HCT116 (cell line): ENCODE data around the gene CDH10. TPM values are rescaled to one million over a fixed set of nuclear protein-coding genes. Genes with fewer than 3 reads are reported as not detected.

Experiments
- ATAC-seq: fragments of 200-7000 bp; cut with Tn5 transposase; 2 replicates; pipeline ENCODE4 v1.9.1; 2020; ENCODE audit warnings: mild to moderate bottlenecking, moderate library complexity
- BruUV-seq: library from RNA; stranded (reverse); fragments of 400-500 nt; replicated peaks from 2 replicates; lab custom pipeline; 2021; lab: Mats Ljungman, UMichigan
- CTCF ChIA-PET: fragments of 300-600 bp; sonication (Branson Sonifier 250); formaldehyde crosslinking; loops from one replicate; lab custom pipeline; 2021; ENCODE audit warnings: antibody characterized with exemption; lab: Charles Lee
- POLR2A ChIA-PET: fragments of 300-600, 350-600 bp; sonication (Branson Sonifier 250); formaldehyde crosslinking; loops from one replicate; lab custom pipeline; 2021; ENCODE audit warnings: antibody characterized with exemption; lab: Charles Lee
- RAD21 ChIA-PET, 2 experiments: fragments of 300-600 bp; sonication (Branson Sonifier 250); formaldehyde crosslinking; loops; one replicate each; lab custom pipeline; 2023; ENCODE audit warnings: low total read pairs in 2 of 2; ENCODE audit not compliant: uncharacterized antibody in 2 of 2, unreplicated experiment in 2 of 2, low non-redundant PET in 1 of 2; lab: Charles Lee
- DNase-seq: peaks from one replicate; pipeline ENCODE4 v3.0.0-alpha.2; 2010; ENCODE audit warnings: low read depth, low spot score
- H2AFZ ChIP-seq: fragments of 200-600 bp; shearing (Covaris generic), sonication (generic); 2 replicates; pipeline ENCODE4 v1.6.1; 2017; ENCODE audit warnings: low read depth, mixed run types, mixed read lengths, antibody characterized with exemption, low read length; ENCODE audit not compliant: poor library complexity, severe bottlenecking
- H3K27ac ChIP-seq: 2 replicates; pipeline ENCODE4 v1.5.1; 2012; ENCODE audit warnings: low read depth, low read length
- H3K27me3 ChIP-seq: fragments of 200-600 bp; sonication (generic); 2 replicates; pipeline ENCODE4 v1.6.1; 2016; ENCODE audit warnings: mixed run types, low read length, mixed read lengths; ENCODE audit not compliant: insufficient read depth
- H3K36me3 ChIP-seq, 2 experiments: fragments of 200-500 bp in 1 of 2; fragments of 200-600 bp in 1 of 2; sonication (Bioruptor generic) in 1 of 2; sonication (generic) in 1 of 2; 2 replicates each; pipeline versions ENCODE4 v1.5.1 to v1.6.1; 2014 to 2016; ENCODE audit warnings: low read length in 2 of 2, inconsistent platforms in 1 of 2, mixed read lengths in 1 of 2, mixed run types in 1 of 2; ENCODE audit not compliant: insufficient read depth in 2 of 2, control insufficient read depth in 1 of 2
- H3K4me1 ChIP-seq, 2 experiments: fragments of 200-600 bp in 1 of 2; sonication (generic) in 1 of 2; 2 replicates each; pipeline versions ENCODE4 v1.5.1 to v1.6.1; 2012 to 2017; ENCODE audit warnings: low read length in 2 of 2, inconsistent platforms in 1 of 2, mild to moderate bottlenecking in 1 of 2, mixed read lengths in 1 of 2, mixed run types in 1 of 2, moderate library complexity in 1 of 2; ENCODE audit not compliant: insufficient read depth in 2 of 2, control insufficient read depth in 1 of 2
- H3K4me2 ChIP-seq: fragments of 200-600 bp; sonication (generic); 2 replicates; pipeline ENCODE4 v1.6.1; 2017; ENCODE audit warnings: mixed run types, low read length, mixed read lengths
- H3K4me3 ChIP-seq, 2 experiments: fragments of 200-600 bp in 1 of 2; sonication (generic) in 1 of 2; replicated peaks in 1 of 2; 2 replicates each; pipeline ENCODE4 v1.5.1; 2011 to 2016; ENCODE audit warnings: low read length in 2 of 2, control low read depth in 1 of 2, low read depth in 1 of 2, mild to moderate bottlenecking in 1 of 2, mixed read lengths in 1 of 2, mixed run types in 1 of 2
- H3K79me2 ChIP-seq: fragments of 200-600 bp; sonication (generic); 2 replicates; pipeline ENCODE4 v1.6.1; 2017; ENCODE audit warnings: mild to moderate bottlenecking, mixed run types, low read length, moderate library complexity, mixed read lengths; ENCODE audit not compliant: insufficient read depth
- H3K9ac ChIP-seq: fragments of 200-600 bp; sonication (generic); 2 replicates; pipeline ENCODE4 v1.6.1; 2016; ENCODE audit warnings: low read length, mixed read lengths
- H3K9me2 ChIP-seq: fragments of 200-600 bp; sonication (generic), shearing (Covaris generic); 2 replicates; pipeline ENCODE4 v1.6.1; 2017; ENCODE audit warnings: mixed run types, mild to moderate bottlenecking, moderate library complexity; ENCODE audit not compliant: insufficient read depth
- H3K9me3 ChIP-seq, 2 experiments: fragments of 200-500 bp in 1 of 2; fragments of 200-600 bp in 1 of 2; sonication (Bioruptor generic) in 1 of 2; sonication (generic) in 1 of 2; 2 replicates each; pipeline ENCODE4 v1.6.1; 2014 to 2017; ENCODE audit warnings: low read length in 2 of 2, mixed read lengths in 2 of 2, inconsistent platforms in 1 of 2, low read depth in 1 of 2, mild to moderate bottlenecking in 1 of 2, mixed run types in 1 of 2, moderate library complexity in 1 of 2; ENCODE audit not compliant: control insufficient read depth in 1 of 2, insufficient read depth in 1 of 2
- H4K20me1 ChIP-seq: fragments of 200-600 bp; sonication (generic), shearing (Covaris generic); 2 replicates; pipeline ENCODE4 v1.6.1; 2017; ENCODE audit warnings: mixed run types, mild to moderate bottlenecking, moderate library complexity; ENCODE audit not compliant: insufficient read depth
- CBX3 ChIP-seq: IDR thresholded peaks from 2 replicates; pipeline ENCODE4 v1.6.1; 2012; ENCODE audit warnings: low read depth
- CEBPB ChIP-seq: IDR thresholded peaks from 2 replicates; pipeline ENCODE4 v1.6.1; 2012; ENCODE audit warnings: low read depth
- ELF1 ChIP-seq: IDR thresholded peaks from 2 replicates; pipeline ENCODE4 v1.6.1; 2012; ENCODE audit warnings: low read depth, borderline replicate concordance
- EZH2phosphoT487 ChIP-seq: fragments of 200-600 bp; IDR thresholded peaks from 2 replicates; pipeline ENCODE4 v1.6.1; 2018; ENCODE audit warnings: antibody characterized with exemption, borderline replicate concordance
- FOSL1 ChIP-seq: IDR thresholded peaks from 2 replicates; pipeline ENCODE4 v1.6.1; 2012; ENCODE audit warnings: low read depth
- POLR2A ChIP-seq: IDR thresholded peaks from 2 replicates; pipeline ENCODE4 v1.7.0; 2011; ENCODE audit warnings: borderline replicate concordance; ENCODE audit not compliant: insufficient read depth, insufficient read length; ENCODE audit errors: extremely low read depth
- POLR2AphosphoS5 ChIP-seq: IDR thresholded peaks from 2 replicates; pipeline ENCODE4 v1.6.1; 2011; ENCODE audit warnings: mild to moderate bottlenecking, low read depth, low read length, moderate library complexity
- RAD21 ChIP-seq: IDR thresholded peaks from 2 replicates; pipeline ENCODE4 v1.6.1; 2012; ENCODE audit warnings: low read depth, mild to moderate bottlenecking
- SRF ChIP-seq: IDR thresholded peaks from 2 replicates; pipeline ENCODE4 v1.6.1; 2012; ENCODE audit warnings: low read depth
- YY1 ChIP-seq: IDR thresholded peaks from 2 replicates; pipeline ENCODE4 v1.6.1; 2011; ENCODE audit warnings: low read length, low read depth, moderate library complexity, mild to moderate bottlenecking; ENCODE audit not compliant: insufficient replicate concordance; ENCODE audit errors: extremely low read depth
- ZNF274 ChIP-seq: fragments of 200-500 bp; sonication (Bioruptor generic); IDR thresholded peaks from 2 replicates; pipeline ENCODE4 v1.6.1; 2014; ENCODE audit warnings: mild to moderate bottlenecking, low read depth, low read length, inconsistent platforms
- intact Hi-C: fragments of 100-400 bp; cut with micrococcal nuclease; formaldehyde crosslinking; loops from 2 replicates; pipeline ENCODE4 v1.10.0; 2022
- total RNA-seq: library from RNA; stranded (reverse); gene quantifications from one replicate; pipeline ENCODE4 v1.2.1, GENCODE V29; 2021; ENCODE audit not compliant: unreplicated experiment
- TF ChIP-seq, protein P1 (sequence below): IDR thresholded peaks from 2 replicates; pipeline ENCODE4 v1.6.1; 2012
- TF ChIP-seq, protein P2 (sequence below): IDR thresholded peaks from 2 replicates; pipeline ENCODE4 v1.6.1; 2011; ENCODE audit warnings: mild to moderate bottlenecking, low read length, moderate library complexity; ENCODE audit not compliant: insufficient replicate concordance; ENCODE audit errors: extremely low read depth
- TF ChIP-seq, protein P3 (sequence below): IDR thresholded peaks from 2 replicates; pipeline ENCODE4 v1.6.1; 2012; ENCODE audit warnings: low read depth

CDH10 gene
- total RNA-seq, 1 experiment from 2014 or later, result not detected

DNA sequence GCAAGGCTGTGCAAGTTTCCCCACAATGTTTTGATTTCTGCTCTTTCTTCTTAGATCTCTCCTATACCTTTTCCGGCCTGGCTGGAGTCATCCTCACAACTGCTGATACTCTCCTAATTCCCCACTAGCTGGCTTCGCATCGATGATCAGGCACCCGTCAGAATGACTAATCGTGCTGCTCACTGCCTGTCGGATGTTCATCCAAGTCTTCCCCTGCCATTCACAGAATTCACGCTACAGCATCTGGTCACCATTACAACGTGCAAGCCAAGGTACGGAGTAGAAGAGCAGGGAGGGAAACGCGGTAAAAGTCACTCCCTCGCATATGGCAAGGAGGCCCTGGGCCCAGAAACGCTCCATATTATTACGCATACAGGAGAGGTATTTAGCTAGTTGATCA lies 35.1 kb downstream of the CDH10 start:
- no peaks in the 10 kb centered on the region for H3K9me2 ChIP-seq
- BruUV-seq, result no TSS peak
- no peak overlapping the region for H3K4me2 ChIP-seq
- RAD21 ChIA-PET, result no interaction called here
- CTCF ChIA-PET, result no interaction called here
- no peak overlapping the region for H3K27ac ChIP-seq
- H4K20me1 ChIP-seq, result no peaks in the 10 kb centered on the region
- no peaks in the 10 kb centered on the region for H3K27me3 ChIP-seq
- intact Hi-C loops, result no loop called here
- POLR2A ChIA-PET, result no interaction called here
- DNase-seq (no peak), ATAC-seq (no peak)
- H3K9me3 ChIP-seq, result peaks cover 8 to 26% of the 10 kb centered on the region in 2 experiments; a peak in 2 of 4 replicates
- TF ChIP-seq YY1, result no peak
- TF ChIP-seq CEBPB, result no peak
- no peak for TF ChIP-seq CBX3
- no peak for TF ChIP-seq SRF
- TF ChIP-seq, protein P1, sequence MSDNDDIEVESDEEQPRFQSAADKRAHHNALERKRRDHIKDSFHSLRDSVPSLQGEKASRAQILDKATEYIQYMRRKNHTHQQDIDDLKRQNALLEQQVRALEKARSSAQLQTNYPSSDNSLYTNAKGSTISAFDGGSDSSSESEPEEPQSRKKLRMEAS, result no peak
- no peak for TF ChIP-seq FOSL1
- no peak for TF ChIP-seq RAD21
- TF ChIP-seq EZH2phosphoT487, result no peak
- TF ChIP-seq ZNF274, result no peak
- no peak for TF ChIP-seq POLR2AphosphoS5
- TF ChIP-seq, protein P2, sequence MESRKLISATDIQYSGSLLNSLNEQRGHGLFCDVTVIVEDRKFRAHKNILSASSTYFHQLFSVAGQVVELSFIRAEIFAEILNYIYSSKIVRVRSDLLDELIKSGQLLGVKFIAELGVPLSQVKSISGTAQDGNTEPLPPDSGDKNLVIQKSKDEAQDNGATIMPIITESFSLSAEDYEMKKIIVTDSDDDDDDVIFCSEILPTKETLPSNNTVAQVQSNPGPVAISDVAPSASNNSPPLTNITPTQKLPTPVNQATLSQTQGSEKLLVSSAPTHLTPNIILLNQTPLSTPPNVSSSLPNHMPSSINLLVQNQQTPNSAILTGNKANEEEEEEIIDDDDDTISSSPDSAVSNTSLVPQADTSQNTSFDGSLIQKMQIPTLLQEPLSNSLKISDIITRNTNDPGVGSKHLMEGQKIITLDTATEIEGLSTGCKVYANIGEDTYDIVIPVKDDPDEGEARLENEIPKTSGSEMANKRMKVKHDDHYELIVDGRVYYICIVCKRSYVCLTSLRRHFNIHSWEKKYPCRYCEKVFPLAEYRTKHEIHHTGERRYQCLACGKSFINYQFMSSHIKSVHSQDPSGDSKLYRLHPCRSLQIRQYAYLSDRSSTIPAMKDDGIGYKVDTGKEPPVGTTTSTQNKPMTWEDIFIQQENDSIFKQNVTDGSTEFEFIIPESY, result no peak
- no peak for TF ChIP-seq ELF1
- TF ChIP-seq, protein P3, sequence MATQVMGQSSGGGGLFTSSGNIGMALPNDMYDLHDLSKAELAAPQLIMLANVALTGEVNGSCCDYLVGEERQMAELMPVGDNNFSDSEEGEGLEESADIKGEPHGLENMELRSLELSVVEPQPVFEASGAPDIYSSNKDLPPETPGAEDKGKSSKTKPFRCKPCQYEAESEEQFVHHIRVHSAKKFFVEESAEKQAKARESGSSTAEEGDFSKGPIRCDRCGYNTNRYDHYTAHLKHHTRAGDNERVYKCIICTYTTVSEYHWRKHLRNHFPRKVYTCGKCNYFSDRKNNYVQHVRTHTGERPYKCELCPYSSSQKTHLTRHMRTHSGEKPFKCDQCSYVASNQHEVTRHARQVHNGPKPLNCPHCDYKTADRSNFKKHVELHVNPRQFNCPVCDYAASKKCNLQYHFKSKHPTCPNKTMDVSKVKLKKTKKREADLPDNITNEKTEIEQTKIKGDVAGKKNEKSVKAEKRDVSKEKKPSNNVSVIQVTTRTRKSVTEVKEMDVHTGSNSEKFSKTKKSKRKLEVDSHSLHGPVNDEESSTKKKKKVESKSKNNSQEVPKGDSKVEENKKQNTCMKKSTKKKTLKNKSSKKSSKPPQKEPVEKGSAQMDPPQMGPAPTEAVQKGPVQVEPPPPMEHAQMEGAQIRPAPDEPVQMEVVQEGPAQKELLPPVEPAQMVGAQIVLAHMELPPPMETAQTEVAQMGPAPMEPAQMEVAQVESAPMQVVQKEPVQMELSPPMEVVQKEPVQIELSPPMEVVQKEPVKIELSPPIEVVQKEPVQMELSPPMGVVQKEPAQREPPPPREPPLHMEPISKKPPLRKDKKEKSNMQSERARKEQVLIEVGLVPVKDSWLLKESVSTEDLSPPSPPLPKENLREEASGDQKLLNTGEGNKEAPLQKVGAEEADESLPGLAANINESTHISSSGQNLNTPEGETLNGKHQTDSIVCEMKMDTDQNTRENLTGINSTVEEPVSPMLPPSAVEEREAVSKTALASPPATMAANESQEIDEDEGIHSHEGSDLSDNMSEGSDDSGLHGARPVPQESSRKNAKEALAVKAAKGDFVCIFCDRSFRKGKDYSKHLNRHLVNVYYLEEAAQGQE, result no peak
- TF ChIP-seq POLR2A, result no peak
- H2AFZ ChIP-seq, result no peak overlapping the region
- H3K4me1 ChIP-seq, result no peaks in the 10 kb centered on the region
- no peaks in the 10 kb centered on the region for H3K79me2 ChIP-seq
- no peak overlapping the region for H3K9ac ChIP-seq
- H3K4me3 ChIP-seq, result no peak overlapping the region
- H3K36me3 ChIP-seq, result no peaks in the 10 kb centered on the region
